T47D (cell line): ENCODE data around the gene IER2.

ENCODE experiments used
- DNase-seq, 2 experiments: peaks; one replicate each; pipeline versions ENCODE4 v3.0.0 to v3.0.0-alpha.2; 2011 to 2012; ENCODE audit warnings: low read depth in 1 of 2, low spot score in 1 of 2
- JUND ChIP-seq: IDR thresholded peaks from 2 replicates; pipeline ENCODE4 v1.6.1; 2012; ENCODE audit warnings: low read depth
- in situ Hi-C: cut with HindIII; loops from 2 replicates; pipeline ENCODE4 v1.10.0; 2016; ENCODE audit warnings: low sequenced_read_pairs, low pct_unique_long_range_greater_than_20kb

The IER2 gene

GRCh38 chr19:13110099-13110610 is 40.1 kb upstream of the IER2 start:
- in situ Hi-C loops = no loop called here
- TF ChIP-seq JUND = no peak

DNA sequence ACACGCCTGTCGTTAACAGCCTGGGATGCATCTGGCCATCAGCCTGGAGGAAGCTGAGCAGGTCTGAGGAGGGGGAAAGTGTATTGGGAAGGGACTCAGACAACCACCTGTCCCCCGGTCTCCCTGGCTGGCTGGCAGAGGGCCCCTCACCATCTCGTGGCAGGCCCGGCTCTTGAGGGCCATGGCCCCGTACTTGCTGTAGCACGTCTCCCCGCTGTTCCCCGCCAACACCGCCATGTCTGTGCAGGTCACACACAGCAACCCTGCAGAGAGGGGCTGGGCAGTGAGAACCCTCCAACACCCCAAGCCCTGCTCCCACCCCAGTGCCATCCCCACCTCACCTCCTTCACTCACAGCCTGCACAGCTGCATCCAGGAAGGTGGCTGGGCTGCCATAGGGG is 37.7 kb upstream of the IER2 start:
- DNase-seq = no peak
- in situ Hi-C loops = no loop called here
- no peak for TF ChIP-seq JUND

More at GRCh38 chr19:13110099-13110610, 40.1 kb upstream of the IER2 start:
- DNase-seq = no peak

- in situ Hi-C loops = no loop called here
- TF ChIP-seq JUND = no peak
- no peak for DNase-seq
These were observed 34.3 kb upstream of the IER2 start for GRCh38 chr19:13115936-13116281.

- no peak for TF ChIP-seq JUND
- in situ Hi-C loops = no loop called here
- peak; percentile 88 to 89 for DNase-seq
These were observed 33.7 kb upstream of the IER2 start, which contains the start of gene TRMT1 for GRCh38 chr19:13116282-13117175. TRMT1 (minus strand) TSS chr19:13116740; CDS start chr19:13116399, 341 bp downstream.

- TF ChIP-seq JUND = no peak
- no peak for DNase-seq
- in situ Hi-C loops = no loop called here
These were observed 32.9 kb upstream of the IER2 start for GRCh38 chr19:13117176-13117771.

DNA sequence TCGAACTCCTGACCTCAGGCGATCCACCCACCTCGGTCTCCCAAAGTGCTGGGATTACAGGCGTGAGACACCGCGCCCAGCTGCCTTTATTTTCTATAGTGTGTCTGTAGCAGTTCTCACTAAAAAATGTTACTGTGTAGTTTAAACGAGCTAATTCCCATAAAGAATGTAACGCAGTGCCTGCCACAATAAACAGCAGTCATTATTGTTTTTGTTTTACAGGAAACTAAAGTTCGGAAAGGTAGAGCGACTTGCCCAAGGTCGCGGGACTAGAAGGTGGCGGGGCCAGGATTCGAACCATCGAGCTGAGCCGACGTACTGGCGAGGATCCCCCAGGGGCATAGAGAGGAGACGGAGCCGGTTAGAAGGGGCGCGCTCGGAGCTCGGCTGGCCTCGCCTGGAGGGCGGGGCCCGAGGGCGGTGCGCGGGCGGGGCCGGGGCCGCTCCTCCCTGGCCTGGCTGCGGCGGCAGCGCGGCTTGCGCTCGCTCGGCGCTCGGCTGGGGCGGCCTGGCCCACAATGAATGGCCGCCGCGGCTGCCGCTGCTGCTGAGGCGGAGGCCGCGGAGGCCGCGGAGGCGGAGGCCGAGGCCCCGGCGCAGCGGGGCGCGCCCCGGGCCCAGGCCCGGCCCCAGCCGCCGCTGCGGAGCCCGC is 32.3 kb upstream of the IER2 start, which contains the start of gene NACC1:
NACC1 (plus strand) TSS at position 493 of the 652 bp plus-strand sequence. CDS start 16,944 bp downstream, outside the sequence.
- in situ Hi-C loops = no loop called here
- TF ChIP-seq JUND = no peak
- DNase-seq = peak; percentile 85 to 90

DNA sequence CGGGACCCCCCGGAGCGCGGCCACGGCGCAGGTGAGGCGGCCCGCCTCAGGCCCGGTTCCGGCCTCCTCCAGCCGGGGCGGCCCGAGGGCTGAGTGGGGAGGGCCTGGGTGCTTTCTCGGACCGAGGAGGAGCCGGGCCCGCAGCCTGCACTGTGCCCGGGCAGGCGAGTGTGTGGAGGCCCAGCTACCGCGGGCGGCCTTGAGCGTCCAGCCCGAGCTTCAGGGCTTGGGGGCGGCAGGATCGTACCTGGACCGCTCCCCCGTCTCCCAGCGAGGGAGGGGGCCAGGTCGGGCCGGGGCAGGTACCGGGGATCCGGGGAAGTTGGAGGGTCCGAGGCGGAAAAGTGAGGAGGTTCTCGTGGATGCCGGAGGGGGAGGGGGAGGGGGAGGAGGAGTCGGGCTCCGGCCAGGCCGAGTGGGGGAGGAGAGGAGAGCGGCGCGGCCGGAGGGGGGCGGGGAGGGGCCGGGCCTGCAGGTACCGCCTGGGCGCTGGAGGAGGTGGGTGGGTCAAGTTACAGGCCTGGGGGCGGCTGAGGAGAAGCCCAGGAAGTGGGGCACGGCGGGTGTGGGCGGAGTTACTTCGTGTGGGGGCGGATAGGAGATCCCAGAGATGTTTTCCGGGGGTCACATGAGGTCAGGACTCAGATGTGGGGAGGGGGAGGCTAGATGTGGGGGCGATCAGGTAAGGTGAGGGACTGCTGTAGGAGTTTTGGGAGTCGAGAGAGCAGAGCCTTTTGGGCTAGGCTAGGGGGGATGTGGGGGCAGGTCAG is 31.6 kb upstream of the IER2 start:
- peak; percentile 56 to 79 for DNase-seq
- in situ Hi-C loops = no loop called here
- no peak for TF ChIP-seq JUND

- in situ Hi-C loops = no loop called here
- DNase-seq = no peak
- TF ChIP-seq JUND = no peak
These were observed 30.6 kb upstream of the IER2 start for GRCh38 chr19:13119627-13120026.

DNA sequence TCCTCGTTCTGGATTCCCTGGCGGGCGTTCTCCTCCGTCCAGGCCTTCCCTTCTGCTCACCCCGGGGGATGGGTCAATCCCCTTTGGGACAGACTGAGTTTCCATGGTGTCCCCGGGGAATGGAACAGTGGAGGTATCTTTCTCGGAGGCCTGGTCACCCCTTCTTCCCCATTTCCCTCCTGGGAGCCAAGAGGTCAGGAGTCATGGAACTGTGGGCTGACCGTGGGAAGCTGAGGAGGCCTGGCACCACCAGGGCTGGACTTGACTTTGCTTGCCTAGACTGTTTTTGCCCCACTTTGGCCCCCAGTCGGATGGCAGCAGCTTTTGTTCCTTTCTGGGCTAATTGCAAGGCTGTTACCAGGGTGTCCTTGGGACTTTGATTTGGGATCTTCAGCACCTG is 30.2 kb upstream of the IER2 start:
- in situ Hi-C loops = no loop called here
- no peak for DNase-seq

DNA sequence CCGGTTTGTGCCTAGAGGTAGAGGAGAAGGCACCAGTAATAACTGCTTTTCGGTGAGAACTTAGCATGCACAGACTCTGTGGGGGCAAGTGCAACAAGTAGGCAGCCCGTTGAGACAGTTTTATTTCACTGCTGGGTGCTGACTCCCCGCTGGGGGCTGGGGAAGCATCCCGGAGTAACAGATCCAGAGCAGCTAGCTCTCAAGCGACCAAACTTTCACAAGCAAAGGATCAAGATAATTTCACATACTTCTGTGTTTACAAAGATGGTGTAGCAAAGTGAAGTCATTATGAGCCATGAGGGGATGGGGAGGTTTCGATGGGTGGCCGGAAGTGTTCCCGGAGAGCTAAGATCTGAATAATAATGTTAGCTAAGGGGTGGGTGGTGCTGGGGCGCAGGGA is 29.4 kb upstream of the IER2 start:
- in situ Hi-C loops = no loop called here
- no peak for TF ChIP-seq JUND
- no peak for DNase-seq

More for the DNA sequence above, 30.2 kb upstream of the IER2 start:
- TF ChIP-seq JUND = no peak

GRCh38 chr19:13121551-13122274 is 28.5 kb upstream of the IER2 start:
- in situ Hi-C loops = no loop called here
- no peak for TF ChIP-seq JUND
- no peak for DNase-seq

GRCh38 chr19:13122275-13122878 is 27.8 kb upstream of the IER2 start:
- in situ Hi-C loops = no loop called here
- TF ChIP-seq JUND = no peak
- DNase-seq = no peak
